Ramos (cell line): Measurements from ENCODE around the gene ZNF304.
"Not testable (repeated sequence)": the region's sequence is repeated elsewhere in the genome, so short reads cannot be mapped to it uniquely, and the experiment has no call there.

Experiments used
- in situ Hi-C: fragments of 300-500 bp; cut with MboI; formaldehyde crosslinking; loops from one replicate; pipeline ENCODE4 v1.14.3; 2022; ENCODE audit warnings: low sequenced_read_pairs; ENCODE audit not compliant: unreplicated experiment

ZNF304 gene

GRCh38 chr19:57359300-57359699 is 8.2 kb downstream of the ZNF304 start:
- in situ Hi-C loops, result no loop called here

GRCh38 chr19:57362419-57362818 is 11.3 kb downstream of the ZNF304 start:
- in situ Hi-C loops, result no loop called here

- in situ Hi-C loops, result no loop called here
Measured at GRCh38 chr19:57362997-57363687, 12.1 kb downstream of the ZNF304 start, which contains the start of the genes TRAPPC2B and ZNF547. Gene TRAPPC2B (plus strand): TSS chr19:57363551. CDS start chr19:57364834, 1,283 bp downstream. Gene ZNF547 (plus strand): TSS chr19:57363551. CDS start chr19:57368556, 5,005 bp downstream.

GRCh38 chr19:57363688-57364181 is 12.7 kb downstream of the ZNF304 start:
- in situ Hi-C loops, result no loop called here

DNA sequence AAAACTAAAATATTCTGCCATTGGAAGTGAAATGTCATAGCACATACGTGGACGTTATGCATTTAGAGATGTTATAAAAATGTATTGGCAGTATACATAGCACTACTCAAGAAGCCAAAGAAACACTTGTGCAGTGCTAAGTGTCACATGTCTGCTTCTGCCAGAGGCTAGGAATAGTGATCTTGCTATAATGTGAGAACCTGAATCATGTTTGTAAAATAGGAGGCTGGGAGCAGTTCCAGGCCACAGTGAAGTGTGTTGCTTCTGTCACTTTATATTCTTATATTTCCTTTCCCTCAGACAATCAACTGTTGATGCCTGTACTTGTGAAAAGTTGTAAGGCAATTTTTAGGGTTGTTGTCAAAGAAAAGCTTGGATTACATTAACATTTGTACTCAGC is 15.7 kb downstream of the ZNF304 start:
- in situ Hi-C loops, result no loop called here

- in situ Hi-C loops, result no loop called here
Measured at GRCh38 chr19:57374179-57374578, 23.1 kb downstream of the ZNF304 start.

DNA sequence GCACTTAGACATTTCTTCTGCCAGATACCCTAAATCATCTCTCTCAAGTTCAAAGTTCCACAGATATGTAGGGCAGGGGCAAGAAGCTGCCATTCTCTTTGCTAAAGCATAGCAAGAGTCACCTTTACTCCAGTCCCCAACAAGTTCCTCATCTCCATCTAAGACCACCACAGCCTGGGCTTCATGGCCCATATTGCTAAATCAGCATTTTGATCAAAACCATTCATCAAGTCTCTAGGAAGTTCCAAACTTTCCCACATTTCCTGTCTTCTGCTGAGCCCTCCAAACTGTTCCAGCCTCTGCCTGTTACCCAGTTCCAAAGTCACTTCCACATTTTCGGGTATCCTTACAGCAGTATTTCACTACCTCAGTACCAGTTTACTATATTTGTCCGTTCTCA is 23.6 kb downstream of the ZNF304 start:
- in situ Hi-C loops, result not testable (repeated sequence)

GRCh38 chr19:57376151-57376550 is 25.1 kb downstream of the ZNF304 start:
- in situ Hi-C loops, result no loop called here

DNA sequence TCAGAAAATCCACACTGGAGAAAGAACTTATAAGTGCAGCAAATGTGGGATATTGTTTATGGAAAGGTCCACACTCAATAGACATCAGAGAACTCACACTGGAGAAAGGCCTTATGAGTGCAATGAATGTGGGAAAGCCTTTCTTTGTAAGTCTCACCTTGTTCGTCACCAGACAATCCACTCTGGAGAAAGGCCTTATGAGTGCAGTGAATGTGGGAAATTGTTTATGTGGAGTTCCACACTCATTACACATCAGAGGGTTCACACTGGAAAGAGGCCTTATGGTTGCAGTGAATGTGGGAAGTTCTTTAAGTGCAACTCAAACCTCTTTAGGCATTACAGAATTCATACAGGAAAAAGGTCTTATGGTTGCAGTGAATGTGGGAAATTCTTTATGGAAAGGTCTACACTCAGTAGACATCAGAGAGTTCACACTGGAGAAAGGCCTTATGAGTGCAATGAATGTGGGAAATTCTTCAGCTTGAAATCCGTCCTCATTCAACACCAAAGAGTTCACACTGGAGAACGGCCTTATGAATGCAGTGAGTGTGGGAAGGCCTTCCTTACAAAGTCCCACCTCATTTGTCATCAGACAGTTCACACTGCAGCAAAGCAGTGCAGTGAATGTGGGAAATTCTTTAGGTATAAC is 26.6 kb downstream of the ZNF304 start:
- in situ Hi-C loops, result no loop called here

GRCh38 chr19:57380923-57381322 is 29.9 kb downstream of the ZNF304 start:
- in situ Hi-C loops, result no loop called here

- in situ Hi-C loops, result no loop called here
Measured at GRCh38 chr19:57382806-57383488, 31.9 kb downstream of the ZNF304 start.

- in situ Hi-C loops, result no loop called here
Measured at GRCh38 chr19:57389194-57389729, 38.2 kb downstream of the ZNF304 start.

DNA sequence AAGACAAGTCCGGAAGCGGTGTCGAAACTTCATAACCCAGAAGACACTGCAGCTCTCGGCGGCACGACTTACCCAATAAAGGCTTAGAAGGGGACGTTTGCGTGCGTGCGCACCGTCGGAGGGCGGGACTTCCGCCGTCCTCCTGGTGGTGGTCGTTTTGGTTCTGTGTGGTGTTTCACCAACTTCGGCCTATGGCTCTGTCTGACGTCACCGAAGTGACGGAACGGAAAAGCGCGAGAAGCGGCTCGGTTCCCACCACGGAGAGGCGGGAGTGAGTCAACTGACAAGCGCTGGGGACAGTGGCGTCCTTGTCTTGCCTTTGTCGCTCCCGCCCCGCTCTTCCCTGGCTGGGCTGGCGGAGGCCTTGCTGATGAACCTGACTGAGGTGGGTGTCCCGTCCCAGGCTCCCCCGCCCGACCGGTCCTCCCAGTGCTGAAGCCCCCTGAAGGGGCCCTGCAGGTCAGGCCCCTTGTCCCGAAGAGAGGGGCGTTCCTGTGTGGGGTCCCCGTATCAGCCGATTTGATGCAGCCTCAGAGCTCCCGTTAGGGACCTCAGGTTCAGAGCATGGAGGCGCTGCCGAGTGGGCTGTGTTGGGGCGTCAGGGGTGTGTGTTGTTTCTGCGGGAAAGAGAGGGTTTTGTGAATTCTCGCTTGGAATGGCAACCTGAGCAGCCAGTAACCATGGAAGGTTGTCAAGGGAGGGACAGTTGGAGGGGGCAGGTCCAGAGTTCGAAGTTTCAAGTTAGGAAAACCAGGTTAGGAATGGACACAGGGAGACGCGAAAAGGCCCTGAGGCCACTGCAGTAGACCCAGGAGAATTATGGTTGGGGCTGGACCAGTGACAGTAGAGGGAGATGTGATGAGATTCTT is 38.9 kb downstream of the ZNF304 start, which contains the start of gene ZNF548:
Gene ZNF548 (plus strand): TSS at position 125 of the 869 bp plus-strand sequence. CDS start 246 bp downstream, at position 371.
- in situ Hi-C loops, result no loop called here

DNA sequence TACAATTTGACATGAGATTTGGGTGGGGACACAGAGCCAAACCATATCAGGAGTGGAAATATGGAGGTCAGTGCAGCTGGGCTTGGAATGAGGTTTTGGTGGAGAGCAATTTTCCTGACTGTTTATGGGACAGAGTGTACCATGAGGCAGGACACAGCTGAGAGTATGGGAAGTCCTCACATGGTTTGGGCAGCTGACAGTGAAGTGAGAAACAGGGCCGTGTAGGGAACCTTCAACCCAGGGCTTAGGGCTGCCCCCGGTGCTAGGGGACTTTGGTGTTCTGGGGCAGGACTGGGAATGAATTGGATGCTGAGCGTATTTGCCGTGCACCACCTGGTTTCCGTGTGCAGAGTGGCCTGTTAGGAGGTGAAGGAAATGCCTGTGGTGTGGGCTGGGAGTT is 44.6 kb downstream of the ZNF304 start:
- in situ Hi-C loops, result no loop called here

DNA sequence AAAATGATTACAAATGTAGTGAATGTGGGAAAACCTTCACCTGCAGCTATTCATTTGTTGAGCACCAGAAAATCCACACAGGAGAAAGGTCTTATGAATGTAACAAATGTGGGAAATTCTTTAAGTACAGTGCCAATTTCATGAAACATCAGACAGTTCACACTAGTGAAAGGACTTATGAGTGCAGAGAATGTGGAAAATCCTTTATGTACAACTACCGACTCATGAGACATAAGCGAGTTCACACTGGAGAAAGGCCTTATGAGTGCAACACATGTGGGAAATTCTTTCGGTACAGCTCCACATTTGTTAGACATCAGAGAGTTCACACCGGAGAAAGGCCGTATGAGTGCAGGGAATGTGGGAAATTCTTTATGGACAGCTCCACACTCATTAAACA is 47.8 kb downstream of the ZNF304 start:
- in situ Hi-C loops, result no loop called here

GRCh38 chr19:57403737-57404563 is 52.9 kb downstream of the ZNF304 start:
- in situ Hi-C loops, result no loop called here

DNA sequence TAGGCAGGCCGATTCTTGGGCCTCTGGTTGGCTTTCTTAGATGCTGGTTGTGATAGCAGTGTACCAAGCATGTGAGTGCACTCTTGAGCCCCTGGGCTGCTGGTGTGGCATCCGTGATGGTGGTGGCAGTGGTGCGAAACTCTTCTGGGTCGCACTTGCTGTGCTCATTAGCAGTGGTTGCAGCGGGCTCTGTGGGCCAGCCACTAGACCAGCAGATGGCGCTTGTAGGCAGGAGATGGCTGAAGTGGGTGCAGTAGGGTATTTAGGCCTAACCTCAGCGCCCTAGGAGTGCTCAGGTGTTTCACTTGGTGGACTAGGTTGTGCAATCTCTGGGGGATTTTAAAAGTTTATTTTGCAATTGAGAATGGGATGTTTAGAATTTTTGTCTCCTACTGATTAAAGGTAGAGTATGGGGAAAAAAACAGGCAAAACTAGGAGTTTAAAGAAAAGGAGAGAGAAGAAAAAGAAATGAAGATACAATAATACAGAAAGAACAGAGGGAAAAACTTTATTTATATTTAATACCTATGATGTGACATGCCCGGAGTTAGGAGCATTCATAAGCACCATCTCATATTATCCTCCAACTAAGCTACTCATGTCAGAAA is 55.5 kb downstream of the ZNF304 start:
- in situ Hi-C loops, result no loop called here
